HuH-7.5 (cell line): Measurements from ENCODE around the gene SLC31A1.
"Not testable (repeated sequence)": the region's sequence is repeated elsewhere in the genome, so short reads cannot be mapped to it uniquely, and the experiment has no call there.

Experiments used
- DNase-seq: peaks from one replicate; pipeline ENCODE4 v3.0.0; 2011; ENCODE audit warnings: low spot score

Gene SLC31A1

DNA sequence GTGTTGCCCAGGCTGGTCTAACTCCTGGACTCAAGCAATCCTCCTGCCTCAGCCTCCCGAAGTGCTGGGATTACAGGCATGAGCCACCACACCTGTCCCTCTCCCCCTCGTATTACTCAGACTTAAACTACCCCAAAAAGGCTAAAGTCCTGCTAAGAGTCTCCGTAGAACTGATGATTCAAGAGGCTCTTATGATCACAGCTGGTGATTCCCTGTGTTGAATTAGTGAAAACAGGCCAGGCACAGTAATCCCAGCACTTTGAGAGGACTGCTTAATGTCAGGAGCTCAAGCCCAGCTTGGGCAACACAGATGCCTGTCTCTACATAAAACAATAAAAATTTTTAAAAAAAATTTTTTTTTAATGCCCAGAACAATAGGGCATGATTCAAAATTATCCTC, 44.8 kb downstream of the SLC31A1 start:
- DNase-seq: no peak

- no peak for DNase-seq
Observed at GRCh38 chr9:113267911-113268566, 46.7 kb downstream of the SLC31A1 start.

GRCh38 chr9:113269355-113269754, 48.0 kb downstream of the SLC31A1 start:
- DNase-seq: no peak

DNA sequence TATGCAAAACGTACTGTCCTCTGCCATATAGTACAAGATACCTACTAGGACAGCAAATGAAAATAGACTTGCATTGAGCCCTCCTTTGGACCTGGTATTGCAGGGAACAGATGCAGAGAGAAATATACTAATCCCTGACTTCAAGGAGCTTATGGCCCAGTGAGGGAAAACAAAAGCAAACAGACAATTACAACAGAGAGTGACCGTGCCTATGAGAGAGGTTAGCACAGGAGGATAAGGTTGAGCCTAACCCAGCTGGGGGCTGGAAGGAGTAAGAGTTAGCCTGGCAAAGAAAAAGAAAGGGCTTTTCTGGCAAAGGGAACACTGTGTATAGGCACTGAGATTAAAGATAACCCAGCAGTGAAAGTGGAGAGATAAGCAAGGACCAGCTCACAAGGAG, 48.5 kb downstream of the SLC31A1 start:
- no peak for DNase-seq

DNA sequence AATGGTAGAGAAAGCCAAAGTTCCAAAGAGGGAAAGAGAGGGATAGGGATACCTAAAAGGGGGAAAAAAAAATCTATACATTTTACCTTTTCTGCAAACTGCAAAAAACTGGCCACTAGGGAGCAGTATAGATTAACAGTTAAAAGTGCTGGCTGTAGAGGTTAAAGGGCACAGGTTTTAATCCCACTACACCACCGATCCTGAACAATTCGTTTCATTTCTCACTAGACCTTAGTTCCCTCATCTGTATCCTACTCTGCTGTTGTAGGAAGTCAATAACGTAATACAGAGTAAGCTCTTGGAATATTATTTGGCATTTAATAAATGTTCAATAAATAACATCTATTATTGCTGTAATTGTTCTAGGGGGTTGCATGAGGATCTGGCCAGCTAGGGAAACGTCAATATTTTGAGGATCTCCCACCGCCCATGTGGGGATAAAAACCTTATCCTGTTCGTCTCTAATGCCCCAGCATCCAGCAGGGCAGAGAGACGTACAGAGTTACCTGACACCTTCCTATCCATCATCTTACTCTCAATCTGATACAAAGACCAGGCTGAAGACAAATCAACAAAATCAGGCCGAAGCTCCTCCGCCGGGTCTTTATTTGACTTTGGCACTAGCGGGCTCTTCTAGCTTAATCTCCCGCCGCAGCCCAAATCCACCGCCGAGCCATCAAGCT, 53.3 kb downstream of the SLC31A1 start:
- peak; percentile 34 for DNase-seq

- DNase-seq: peak; percentile 79
Observed at GRCh38 chr9:113275157-113276131, 54.1 kb downstream of the SLC31A1 start, which contains the start of the genes CDC26 and PRPF4. Gene CDC26, minus strand, starts transcription at chr9:113275572. Its CDS starts 3,065 bp downstream, at chr9:113272507. Gene PRPF4, plus strand, starts transcription at chr9:113275658. Its CDS starts 86 bp downstream, at chr9:113275744.

DNA sequence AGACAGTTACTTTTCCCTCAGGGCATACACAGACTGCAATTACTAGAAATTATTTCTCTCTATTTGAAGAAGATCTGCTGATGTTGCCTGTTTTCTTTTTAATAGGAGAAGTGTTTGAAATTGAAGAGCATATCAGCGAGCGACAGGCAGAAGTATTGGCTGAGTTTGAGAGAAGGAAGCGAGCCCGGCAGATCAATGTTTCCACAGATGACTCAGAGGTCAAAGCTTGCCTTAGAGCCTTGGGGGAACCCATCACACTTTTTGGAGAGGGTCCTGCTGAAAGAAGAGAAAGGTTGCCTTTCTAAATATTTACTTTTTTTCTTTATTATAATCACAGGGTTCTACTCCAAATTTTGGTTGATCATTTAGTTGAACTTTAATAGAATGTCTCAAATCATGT, 57.5 kb downstream of the SLC31A1 start:
- no peak for DNase-seq

DNA sequence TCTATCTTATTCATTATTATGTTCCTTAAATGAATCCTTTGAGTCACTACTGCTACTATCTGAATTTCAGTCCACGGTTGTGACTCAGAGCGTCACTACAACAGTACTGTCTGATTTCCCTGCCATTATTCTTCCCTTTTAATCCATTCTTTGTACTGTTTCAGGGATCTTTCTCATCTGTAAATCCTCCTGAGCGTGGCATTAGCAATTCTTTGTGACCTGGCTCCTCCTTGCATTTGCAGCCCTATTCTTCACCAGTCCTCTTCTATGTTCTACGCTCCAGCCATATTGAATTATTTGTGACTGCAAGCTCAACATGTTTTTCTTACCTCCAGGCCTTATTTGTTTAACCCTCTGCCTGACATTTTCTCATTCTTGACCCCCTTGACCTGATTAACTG, 60.0 kb downstream of the SLC31A1 start:
- DNase-seq: no peak

DNA sequence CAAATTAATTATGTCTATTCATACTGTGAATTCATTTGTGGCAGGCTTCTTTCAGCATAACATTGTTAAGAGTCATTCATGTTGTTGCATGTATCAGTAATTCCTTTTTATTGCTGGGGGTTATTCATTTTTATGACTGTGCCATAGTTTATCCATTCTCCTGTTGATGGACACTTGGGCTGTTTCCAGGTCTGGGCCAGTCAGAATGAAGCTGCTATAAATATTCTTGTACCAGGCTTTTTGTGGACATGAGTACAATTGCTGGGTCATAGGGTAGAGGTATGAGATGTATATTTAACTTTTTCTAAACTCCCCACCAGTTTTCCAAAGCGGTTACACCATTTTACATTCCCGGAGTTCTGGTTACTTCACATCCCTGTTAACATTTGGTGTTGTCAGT, 67.7 kb downstream of the SLC31A1 start:
- no peak for DNase-seq

DNA sequence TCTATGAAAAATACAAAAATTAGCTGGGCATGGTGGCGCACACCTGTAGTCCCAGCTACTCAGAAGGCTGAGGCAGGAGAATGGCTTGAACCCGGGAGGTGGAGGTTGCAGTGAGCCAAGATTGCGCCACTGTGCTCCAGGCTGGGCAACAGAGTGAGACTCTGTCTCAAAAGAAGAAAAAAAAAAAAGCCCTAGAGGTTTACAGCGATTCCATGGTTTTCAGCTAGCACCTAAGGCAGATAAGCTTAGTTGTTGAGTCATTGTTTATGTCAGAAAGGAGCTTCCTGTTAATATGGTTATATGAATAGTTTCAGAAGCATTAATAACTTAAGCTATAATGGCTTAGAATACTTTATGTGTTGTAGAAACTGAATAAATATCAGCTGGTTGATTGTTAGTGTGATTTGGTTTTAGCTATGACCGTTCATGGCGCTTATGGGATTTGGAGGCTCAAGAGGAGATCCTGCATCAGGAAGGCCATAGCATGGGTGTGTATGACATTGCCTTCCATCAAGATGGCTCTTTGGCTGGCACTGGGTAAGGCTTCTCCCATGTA, 68.8 kb downstream of the SLC31A1 start:
- no peak for DNase-seq

GRCh38 chr9:113293285-113293878, 72.0 kb downstream of the SLC31A1 start:
- no peak for DNase-seq

DNA sequence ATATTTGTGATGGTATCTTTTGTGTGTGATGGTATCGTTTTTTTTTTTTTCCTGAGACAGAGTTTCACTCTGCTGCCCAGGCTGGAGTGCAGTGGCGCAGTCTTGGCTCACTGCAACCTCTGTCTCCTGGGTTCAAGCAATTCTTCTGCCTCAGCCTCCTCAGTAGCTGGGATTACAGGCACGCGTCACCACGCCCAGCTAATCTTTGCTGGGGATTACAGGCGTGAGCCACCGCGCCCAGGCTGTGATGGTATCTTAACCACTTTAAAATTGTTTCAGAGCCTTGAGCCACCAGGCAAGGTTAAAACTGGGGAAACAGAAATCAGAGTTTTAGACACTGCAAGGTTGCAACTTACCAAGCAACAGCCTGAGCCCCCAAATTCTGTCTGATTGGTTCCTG, 74.9 kb downstream of the SLC31A1 start:
- not testable (repeated sequence) for DNase-seq

GRCh38 chr9:113296796-113297558, 75.6 kb downstream of the SLC31A1 start:
- no peak for DNase-seq

GRCh38 chr9:113298311-113298710, 77.0 kb downstream of the SLC31A1 start:
- DNase-seq: no peak

DNA sequence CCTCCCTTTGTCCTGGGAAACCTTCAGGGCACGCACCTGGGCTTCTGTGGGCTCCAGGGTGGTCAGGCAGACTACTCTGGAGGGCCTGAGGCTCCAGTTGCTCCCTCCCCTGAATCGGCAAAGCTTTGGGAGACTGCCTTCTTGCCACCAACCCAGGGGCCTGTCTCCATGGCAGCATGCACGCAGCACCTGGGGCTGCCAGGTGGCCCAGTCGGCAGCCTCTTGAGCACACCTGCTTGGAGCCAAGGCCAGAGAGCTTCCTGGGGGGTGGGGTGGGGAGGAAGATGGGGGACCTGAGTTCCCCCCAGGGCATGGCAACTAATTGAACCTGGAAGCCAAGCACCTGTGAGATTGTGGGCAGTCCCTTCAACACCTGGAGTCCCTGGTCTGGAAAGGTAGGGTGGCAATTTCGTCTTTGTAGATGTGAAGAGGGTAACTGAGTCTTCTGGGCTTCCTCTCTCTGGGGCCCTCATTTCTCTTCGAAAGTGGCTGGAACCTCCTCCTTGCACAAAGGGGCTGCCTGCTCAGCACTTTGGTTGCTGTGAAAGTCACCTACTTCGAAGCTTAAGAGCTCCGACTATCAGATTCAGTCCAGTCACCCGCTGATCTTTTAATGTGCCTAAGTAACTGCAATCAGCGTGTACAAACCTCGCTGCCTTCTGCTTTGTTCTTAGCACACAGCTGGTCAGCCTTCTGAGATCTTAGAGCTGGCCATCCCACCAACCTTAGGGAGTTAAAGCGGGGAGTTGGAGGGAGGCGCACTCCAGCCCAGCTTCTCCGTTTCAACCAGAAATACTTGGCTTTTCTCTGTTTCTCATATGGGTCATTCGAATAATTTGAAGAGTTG, 77.8 kb downstream of the SLC31A1 start:
- DNase-seq: no peak

GRCh38 chr9:113299800-113300292, 78.5 kb downstream of the SLC31A1 start:
- no peak for DNase-seq

- DNase-seq: no peak
Observed at GRCh38 chr9:113301548-113301947, 80.2 kb downstream of the SLC31A1 start.

GRCh38 chr9:113302792-113303418, 81.6 kb downstream of the SLC31A1 start, which contains the start of gene RNF183:
Gene RNF183, minus strand, starts transcription at chr9:113303376. Its CDS starts 5,192 bp downstream, at chr9:113298184.
- peak; percentile 12 for DNase-seq

- no peak for DNase-seq
Observed at GRCh38 chr9:113306566-113306965, 85.2 kb downstream of the SLC31A1 start.
